MCF 10A (cell line): ENCODE data around the gene CD244. TPM values are rescaled to one million over a fixed set of nuclear protein-coding genes. Genes with fewer than 3 reads are reported as not detected.

Experiments
- BruUV-seq: library from RNA; stranded (reverse); fragments of 400-500 nt; replicated peaks from 2 replicates; lab custom pipeline; 2021; lab: Mats Ljungman, UMichigan
- CTCF ChIA-PET: fragments of 300-600 bp; sonication (Branson Sonifier 250); formaldehyde crosslinking; extraction: SDS; loops from one replicate; lab custom pipeline; 2021; ENCODE audit warnings: antibody characterized with exemption, inconsistent platforms; lab: Yijun Ruan, JAX
- POLR2A ChIA-PET: fragments of 300-600, 350-650 bp; sonication (Branson Sonifier 250); formaldehyde crosslinking; extraction: SDS; loops from one replicate; lab custom pipeline; 2020; ENCODE audit warnings: antibody characterized with exemption, inconsistent platforms; lab: Yijun Ruan, JAX
- DNase-seq: peaks from one replicate; pipeline ENCODE4 v3.0.0-alpha.2; 2018; ENCODE audit not compliant: unreplicated experiment
- H3K27ac Mint-ChIP-seq: one replicate; pipeline ENCODE4 v1.8.0; 2022; ENCODE audit warnings: mild to moderate bottlenecking, low read depth, mixed read lengths; ENCODE audit not compliant: unreplicated experiment
- H3K27me3 Mint-ChIP-seq: one replicate; pipeline ENCODE4 v1.8.0; 2022; ENCODE audit warnings: mixed read lengths; ENCODE audit not compliant: insufficient read depth, unreplicated experiment
- H3K36me3 Mint-ChIP-seq: one replicate; pipeline ENCODE4 v1.8.0; 2022; ENCODE audit warnings: mild to moderate bottlenecking, moderate library complexity, mixed read lengths; ENCODE audit not compliant: insufficient read depth, unreplicated experiment
- H3K4me1 Mint-ChIP-seq: one replicate; pipeline ENCODE4 v1.8.0; 2022; ENCODE audit warnings: mixed read lengths; ENCODE audit not compliant: insufficient read depth, unreplicated experiment
- H3K4me3 Mint-ChIP-seq: one replicate; pipeline ENCODE4 v1.8.0; 2022; ENCODE audit warnings: mild to moderate bottlenecking, moderate library complexity, mixed read lengths; ENCODE audit not compliant: unreplicated experiment
- H3K9me3 Mint-ChIP-seq: one replicate; pipeline ENCODE4 v1.8.0; 2022; ENCODE audit warnings: mixed read lengths; ENCODE audit not compliant: unreplicated experiment
- intact Hi-C: fragments of 100-400 bp; cut with micrococcal nuclease; formaldehyde crosslinking; loops from 2 replicates; pipeline ENCODE4 v1.14.1; 2022
- total RNA-seq: library from RNA; stranded (reverse); gene quantifications from 2 replicates; pipeline ENCODE4 v1.2.3, GENCODE V29; 2022
- TF ChIP-seq, protein P1 (sequence below): fragments of 200-600 bp; IDR thresholded peaks from one replicate; pipeline ENCODE4 v1.8.0; 2022; ENCODE audit warnings: antibody characterized with exemption, mild to moderate bottlenecking; ENCODE audit not compliant: unreplicated experiment

Gene CD244
- total RNA-seq, 1 experiment from 2014 or later, result not detected

GRCh38 chr1:160795951-160796383 lies 66.7 kb downstream of the CD244 start, which contains the start of gene LY9:
TSS of gene LY9 (plus strand) at chr1:160796174. CDS start at chr1:160796188, 14 bp downstream.
- Mint-ChIP-seq H3K27ac (no peak within 1 kb of the TSS), H3K36me3 (peaks cover 5% of the 10 kb centered on the region), H3K4me1 (peaks cover 7% of the 10 kb centered on the region), H3K4me3 (no peak within 1 kb of the TSS), H3K9me3 (no peaks in the 10 kb centered on the region), H3K27me3 (no peaks in the 10 kb centered on the region)
- DNase-seq, result no peak
- intact Hi-C loops, result no loop called here
- TF ChIP-seq, protein P1, sequence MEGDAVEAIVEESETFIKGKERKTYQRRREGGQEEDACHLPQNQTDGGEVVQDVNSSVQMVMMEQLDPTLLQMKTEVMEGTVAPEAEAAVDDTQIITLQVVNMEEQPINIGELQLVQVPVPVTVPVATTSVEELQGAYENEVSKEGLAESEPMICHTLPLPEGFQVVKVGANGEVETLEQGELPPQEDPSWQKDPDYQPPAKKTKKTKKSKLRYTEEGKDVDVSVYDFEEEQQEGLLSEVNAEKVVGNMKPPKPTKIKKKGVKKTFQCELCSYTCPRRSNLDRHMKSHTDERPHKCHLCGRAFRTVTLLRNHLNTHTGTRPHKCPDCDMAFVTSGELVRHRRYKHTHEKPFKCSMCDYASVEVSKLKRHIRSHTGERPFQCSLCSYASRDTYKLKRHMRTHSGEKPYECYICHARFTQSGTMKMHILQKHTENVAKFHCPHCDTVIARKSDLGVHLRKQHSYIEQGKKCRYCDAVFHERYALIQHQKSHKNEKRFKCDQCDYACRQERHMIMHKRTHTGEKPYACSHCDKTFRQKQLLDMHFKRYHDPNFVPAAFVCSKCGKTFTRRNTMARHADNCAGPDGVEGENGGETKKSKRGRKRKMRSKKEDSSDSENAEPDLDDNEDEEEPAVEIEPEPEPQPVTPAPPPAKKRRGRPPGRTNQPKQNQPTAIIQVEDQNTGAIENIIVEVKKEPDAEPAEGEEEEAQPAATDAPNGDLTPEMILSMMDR, result no peak
- BruUV-seq, result no TSS peak
- ChIA-PET CTCF (interaction anchor here (0.8 to 4.4 kb wide), 5 partner anchors 20 to 194 kb away, joined by 3 to 27 read pairs (median 14); no protein-coding TSS in a partner anchor), POLR2A (interaction anchor here (1.7 kb wide), 1 partner anchor 225 kb away, joined by 6 read pairs; the partner anchor contains the start of gene F11R)

DNA sequence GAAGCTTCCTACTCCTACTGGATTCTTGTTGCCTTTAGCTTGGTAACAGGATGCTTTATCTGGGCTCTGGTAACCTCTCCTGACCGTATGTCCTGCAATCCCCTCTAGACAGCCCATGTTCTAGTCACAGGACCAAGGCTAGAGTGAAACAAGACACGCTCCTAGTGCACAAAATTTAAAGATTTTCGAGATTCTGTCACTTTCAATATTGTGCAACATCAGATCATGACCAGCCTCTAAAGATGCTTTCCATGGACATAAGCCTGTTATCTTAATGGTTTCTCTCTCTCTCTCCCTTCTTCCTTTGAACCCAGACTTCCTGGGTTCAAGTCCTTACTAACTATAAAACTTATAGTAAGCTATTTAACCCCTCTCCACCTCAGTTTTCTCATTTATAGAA lies 68.3 kb downstream of the CD244 start:
- no peak for DNase-seq
- Mint-ChIP-seq H3K4me1 (peaks cover 7% of the 10 kb centered on the region), H3K27me3 (no peaks in the 10 kb centered on the region), H3K27ac (no peak overlapping the region), H3K9me3 (no peaks in the 10 kb centered on the region), H3K4me3 (no peak overlapping the region), H3K36me3 (peaks cover 5% of the 10 kb centered on the region)
- POLR2A ChIA-PET, result interaction anchor here (1.1 to 1.9 kb wide), 3 partner anchors 20 to 226 kb away, joined by 3 to 7 read pairs (median 6); partner anchors contain the start of gene F11R
- intact Hi-C loops, result no loop called here
- TF ChIP-seq, protein P1, result no peak
- BruUV-seq, result no TSS peak
- CTCF ChIA-PET, result interaction anchor here (0.7 to 4.4 kb wide), 13 partner anchors 9 to 959 kb away, joined by 3 to 27 read pairs (median 5); no protein-coding TSS in a partner anchor

DNA sequence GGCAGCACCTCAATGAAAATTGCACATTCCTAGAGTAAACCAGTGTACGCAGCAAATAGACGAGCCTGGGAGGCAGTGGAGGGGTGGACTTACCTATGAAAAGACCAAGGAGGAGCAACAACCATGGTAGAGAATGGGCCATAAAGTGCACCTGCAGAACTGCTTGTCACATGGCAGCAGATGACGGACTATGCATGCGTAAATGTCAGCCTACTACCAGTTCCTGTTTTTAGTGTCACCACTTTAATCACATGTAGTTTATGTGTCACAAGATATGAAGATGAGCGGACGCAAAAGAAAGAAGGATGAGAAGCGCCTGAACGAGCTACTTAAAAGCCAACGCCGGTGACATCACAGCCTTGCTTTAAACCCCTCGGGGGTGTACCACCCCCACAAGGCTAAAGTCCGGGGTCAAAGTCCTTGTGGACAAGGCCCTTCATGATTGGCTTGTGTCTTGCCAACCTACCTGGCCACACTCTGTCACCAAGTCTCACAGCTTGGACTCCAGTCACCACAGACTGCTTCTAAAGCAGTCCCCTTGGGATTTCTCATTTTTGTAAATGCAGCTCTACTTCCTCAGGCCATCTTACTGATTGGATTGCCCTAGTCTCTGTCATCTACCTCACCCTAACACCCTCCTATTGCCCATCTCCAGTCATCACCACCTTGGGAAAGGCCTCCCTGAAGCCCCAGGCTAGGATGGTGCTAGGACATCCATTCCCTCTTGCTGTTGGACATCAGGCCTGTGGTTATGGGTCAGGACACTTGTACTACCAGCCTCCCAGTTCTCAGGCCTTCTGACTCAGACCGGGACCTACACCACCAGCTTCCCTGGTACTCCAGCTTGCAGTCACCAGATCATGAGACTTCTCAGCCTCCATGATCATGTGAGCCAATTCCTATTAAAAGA lies 72.7 kb downstream of the CD244 start:
- Mint-ChIP-seq H3K27me3 (no peaks in the 10 kb centered on the region), H3K4me1 (peaks cover 7% of the 10 kb centered on the region), H3K4me3 (no peak overlapping the region), H3K36me3 (peaks cover 5% of the 10 kb centered on the region), H3K27ac (no peak overlapping the region), H3K9me3 (no peaks in the 10 kb centered on the region)
- BruUV-seq, result no TSS peak
- ChIA-PET POLR2A (interaction anchor here (0.6 kb wide), 1 partner anchor 57 kb away, joined by 4 read pairs; no protein-coding TSS in a partner anchor), CTCF (interaction anchor here (0.6 to 1.5 kb wide), 6 partner anchors 8 to 592 kb away, joined by 3 to 4 read pairs (median 3); no protein-coding TSS in a partner anchor)
- intact Hi-C loops, result no loop called here
- TF ChIP-seq, protein P1, result no peak
- no peak for DNase-seq
